GM23338 (cell line): Measurements from ENCODE around the gene PTPRN2.

ENCODE experiments used
- CREB1 ChIP-seq: fragments of 250-450 bp; sonication (Bioruptor Pico); IDR thresholded peaks from 2 replicates; pipeline ENCODE4 v1.5.0; 2020; ENCODE audit warnings: low read depth, mild to moderate bottlenecking, moderate library complexity
- EZH2 ChIP-seq: fragments of 200-600 bp; sonication (generic); IDR thresholded peaks from one replicate; pipeline ENCODE4 v1.8.0; 2017; ENCODE audit warnings: antibody characterized with exemption, mild to moderate bottlenecking, low read depth; ENCODE audit not compliant: unreplicated experiment
- EZH2phosphoT487 ChIP-seq: fragments of 200-600 bp; sonication (generic); IDR thresholded peaks from one replicate; pipeline ENCODE4 v1.8.1; 2018; ENCODE audit warnings: antibody characterized with exemption; ENCODE audit not compliant: unreplicated experiment
- POLR2AphosphoS5 ChIP-seq: IDR thresholded peaks from 2 replicates; pipeline ENCODE4 v1.6.1; 2016; ENCODE audit warnings: antibody characterized with exemption, low read depth
- TF ChIP-seq, protein P1 (sequence below): IDR thresholded peaks from one replicate; pipeline ENCODE4 v1.6.1; 2018; ENCODE audit warnings: antibody characterized with exemption; ENCODE audit not compliant: unreplicated experiment
- TF ChIP-seq, protein P2 (sequence below), 2 experiments: fragments of 200-600 bp in 1 of 2; sonication (generic) in 1 of 2; conservative IDR thresholded peaks; 2 replicates each; pipeline versions ENCODE4 v1.5.1 to v1.6.1; 2016 to 2017; ENCODE audit warnings: antibody characterized with exemption in 2 of 2, low read depth in 2 of 2, mild to moderate bottlenecking in 2 of 2, moderate library complexity in 1 of 2

DNA sequence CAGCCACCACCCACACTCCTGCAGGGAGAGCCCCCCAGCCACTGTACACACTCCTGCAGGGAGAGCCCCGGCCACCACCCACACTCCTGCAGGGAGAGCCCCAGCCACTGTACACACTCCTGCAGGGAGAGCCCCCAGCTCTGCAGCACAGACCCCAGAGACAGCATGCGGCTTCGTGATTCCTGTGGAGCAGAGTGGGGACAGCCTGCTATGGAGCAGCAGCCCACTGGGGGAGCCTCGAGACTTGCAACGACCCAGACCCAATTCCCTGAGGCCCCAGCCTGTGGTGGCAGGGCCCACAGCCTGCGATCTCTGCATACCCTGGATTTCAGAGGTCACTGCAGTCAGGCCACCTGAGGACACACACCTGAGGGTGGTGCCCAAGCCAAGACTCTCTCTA lies 727.7 kb downstream of the PTPRN2 start:
- TF ChIP-seq, protein P1, sequence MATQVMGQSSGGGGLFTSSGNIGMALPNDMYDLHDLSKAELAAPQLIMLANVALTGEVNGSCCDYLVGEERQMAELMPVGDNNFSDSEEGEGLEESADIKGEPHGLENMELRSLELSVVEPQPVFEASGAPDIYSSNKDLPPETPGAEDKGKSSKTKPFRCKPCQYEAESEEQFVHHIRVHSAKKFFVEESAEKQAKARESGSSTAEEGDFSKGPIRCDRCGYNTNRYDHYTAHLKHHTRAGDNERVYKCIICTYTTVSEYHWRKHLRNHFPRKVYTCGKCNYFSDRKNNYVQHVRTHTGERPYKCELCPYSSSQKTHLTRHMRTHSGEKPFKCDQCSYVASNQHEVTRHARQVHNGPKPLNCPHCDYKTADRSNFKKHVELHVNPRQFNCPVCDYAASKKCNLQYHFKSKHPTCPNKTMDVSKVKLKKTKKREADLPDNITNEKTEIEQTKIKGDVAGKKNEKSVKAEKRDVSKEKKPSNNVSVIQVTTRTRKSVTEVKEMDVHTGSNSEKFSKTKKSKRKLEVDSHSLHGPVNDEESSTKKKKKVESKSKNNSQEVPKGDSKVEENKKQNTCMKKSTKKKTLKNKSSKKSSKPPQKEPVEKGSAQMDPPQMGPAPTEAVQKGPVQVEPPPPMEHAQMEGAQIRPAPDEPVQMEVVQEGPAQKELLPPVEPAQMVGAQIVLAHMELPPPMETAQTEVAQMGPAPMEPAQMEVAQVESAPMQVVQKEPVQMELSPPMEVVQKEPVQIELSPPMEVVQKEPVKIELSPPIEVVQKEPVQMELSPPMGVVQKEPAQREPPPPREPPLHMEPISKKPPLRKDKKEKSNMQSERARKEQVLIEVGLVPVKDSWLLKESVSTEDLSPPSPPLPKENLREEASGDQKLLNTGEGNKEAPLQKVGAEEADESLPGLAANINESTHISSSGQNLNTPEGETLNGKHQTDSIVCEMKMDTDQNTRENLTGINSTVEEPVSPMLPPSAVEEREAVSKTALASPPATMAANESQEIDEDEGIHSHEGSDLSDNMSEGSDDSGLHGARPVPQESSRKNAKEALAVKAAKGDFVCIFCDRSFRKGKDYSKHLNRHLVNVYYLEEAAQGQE: no peak
- no peak for TF ChIP-seq POLR2AphosphoS5
- TF ChIP-seq, protein P2, sequence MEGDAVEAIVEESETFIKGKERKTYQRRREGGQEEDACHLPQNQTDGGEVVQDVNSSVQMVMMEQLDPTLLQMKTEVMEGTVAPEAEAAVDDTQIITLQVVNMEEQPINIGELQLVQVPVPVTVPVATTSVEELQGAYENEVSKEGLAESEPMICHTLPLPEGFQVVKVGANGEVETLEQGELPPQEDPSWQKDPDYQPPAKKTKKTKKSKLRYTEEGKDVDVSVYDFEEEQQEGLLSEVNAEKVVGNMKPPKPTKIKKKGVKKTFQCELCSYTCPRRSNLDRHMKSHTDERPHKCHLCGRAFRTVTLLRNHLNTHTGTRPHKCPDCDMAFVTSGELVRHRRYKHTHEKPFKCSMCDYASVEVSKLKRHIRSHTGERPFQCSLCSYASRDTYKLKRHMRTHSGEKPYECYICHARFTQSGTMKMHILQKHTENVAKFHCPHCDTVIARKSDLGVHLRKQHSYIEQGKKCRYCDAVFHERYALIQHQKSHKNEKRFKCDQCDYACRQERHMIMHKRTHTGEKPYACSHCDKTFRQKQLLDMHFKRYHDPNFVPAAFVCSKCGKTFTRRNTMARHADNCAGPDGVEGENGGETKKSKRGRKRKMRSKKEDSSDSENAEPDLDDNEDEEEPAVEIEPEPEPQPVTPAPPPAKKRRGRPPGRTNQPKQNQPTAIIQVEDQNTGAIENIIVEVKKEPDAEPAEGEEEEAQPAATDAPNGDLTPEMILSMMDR (conservative IDR thresholded peaks at IDR 0.05; ENCODE audit: low read depth in 2 of 2): no peak
- TF ChIP-seq EZH2: no peak
- no peak for TF ChIP-seq EZH2phosphoT487
- no peak for TF ChIP-seq CREB1 (CRISPR knock-in tag)
